Inflammatory macrophage (primary cell): ENCODE measurements around the gene PAX5.
"Not testable (repeated sequence)": the region's sequence is repeated elsewhere in the genome, so short reads cannot be mapped to it uniquely, and the experiment has no call there.

Experiments
- DNase-seq, 2 donors: peaks; one replicate each; pipeline ENCODE4 v3.0.0-alpha.2; 2020 to 2022

Gene PAX5

DNA sequence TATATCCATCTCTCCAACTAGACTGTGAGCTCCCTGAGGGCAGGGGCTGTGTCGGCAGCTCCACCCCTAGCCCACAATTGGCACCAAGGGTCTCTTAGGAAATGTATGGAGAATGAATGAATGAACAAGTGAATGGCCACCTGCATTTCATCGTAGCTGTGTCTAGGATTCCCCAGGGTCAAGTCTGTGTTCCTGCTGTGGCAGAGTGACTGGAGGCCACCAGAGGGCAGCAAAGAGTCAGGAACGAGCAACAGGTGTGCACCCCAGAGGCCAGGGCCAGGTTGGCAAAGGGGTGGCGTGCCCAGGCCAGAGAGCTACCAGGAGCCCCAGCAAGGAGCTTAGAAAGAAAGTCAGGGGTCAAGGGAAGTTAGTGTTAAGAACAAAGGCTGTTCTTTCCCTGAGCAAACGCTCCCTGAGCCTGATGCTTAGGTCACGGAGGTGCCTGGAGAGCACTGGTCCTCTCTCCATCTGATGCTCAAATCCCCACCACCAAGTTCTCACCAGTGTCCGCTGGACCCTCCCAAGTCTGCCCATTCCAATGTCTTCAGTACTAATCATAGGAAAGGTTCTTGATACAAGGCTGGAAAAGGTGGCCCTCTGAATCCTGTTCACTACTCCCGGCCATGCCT lies 160.7 kb downstream of the PAX5 start:
- peak; percentile 17 to 53 for DNase-seq

- DNase-seq: no peak
Measured at GRCh38 chr9:36872641-36873040, 161.4 kb downstream of the PAX5 start.

DNA sequence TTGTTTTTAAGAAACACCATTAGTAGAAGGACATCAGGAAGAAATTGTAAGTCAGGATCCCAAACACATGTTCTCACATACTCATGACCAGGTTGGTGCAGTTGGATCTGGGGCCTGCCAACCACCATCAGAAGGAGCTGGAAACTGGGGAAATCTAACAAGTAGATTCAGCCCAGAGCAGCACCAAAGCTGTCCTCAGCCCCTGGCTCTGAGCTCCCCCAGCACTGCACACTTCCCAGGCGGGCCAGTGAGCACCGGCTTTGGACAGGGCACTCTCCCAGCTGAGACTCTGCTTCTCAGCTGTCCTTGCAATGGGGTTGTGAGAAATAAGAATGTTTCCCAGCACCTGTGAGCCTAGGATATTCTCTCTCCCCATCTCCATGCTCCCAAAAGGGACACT lies 162.5 kb downstream of the PAX5 start:
- DNase-seq: no peak

DNA sequence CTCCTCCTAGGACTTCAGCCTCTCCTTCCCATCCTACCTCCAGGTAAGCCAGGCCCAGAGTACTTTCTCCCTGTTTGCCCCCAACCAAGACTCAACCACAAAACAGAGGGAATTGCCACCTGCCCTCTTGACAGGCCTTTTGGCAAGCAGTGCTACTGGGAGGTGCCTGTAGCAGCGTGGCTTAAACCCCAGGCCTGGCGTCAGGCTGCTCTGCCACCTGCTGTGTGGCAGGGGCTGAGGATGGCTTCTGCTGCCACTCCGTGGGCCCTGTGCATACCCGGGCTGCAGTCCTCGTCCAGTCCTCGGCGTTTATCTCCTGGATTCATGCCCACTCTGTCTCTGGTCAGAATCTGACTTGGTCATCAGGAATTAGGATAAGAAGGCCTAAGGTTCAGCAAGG lies 163.1 kb downstream of the PAX5 start:
- DNase-seq: no peak

GRCh38 chr9:36869605-36870004 lies 164.5 kb downstream of the PAX5 start:
- not testable (repeated sequence) for DNase-seq

DNA sequence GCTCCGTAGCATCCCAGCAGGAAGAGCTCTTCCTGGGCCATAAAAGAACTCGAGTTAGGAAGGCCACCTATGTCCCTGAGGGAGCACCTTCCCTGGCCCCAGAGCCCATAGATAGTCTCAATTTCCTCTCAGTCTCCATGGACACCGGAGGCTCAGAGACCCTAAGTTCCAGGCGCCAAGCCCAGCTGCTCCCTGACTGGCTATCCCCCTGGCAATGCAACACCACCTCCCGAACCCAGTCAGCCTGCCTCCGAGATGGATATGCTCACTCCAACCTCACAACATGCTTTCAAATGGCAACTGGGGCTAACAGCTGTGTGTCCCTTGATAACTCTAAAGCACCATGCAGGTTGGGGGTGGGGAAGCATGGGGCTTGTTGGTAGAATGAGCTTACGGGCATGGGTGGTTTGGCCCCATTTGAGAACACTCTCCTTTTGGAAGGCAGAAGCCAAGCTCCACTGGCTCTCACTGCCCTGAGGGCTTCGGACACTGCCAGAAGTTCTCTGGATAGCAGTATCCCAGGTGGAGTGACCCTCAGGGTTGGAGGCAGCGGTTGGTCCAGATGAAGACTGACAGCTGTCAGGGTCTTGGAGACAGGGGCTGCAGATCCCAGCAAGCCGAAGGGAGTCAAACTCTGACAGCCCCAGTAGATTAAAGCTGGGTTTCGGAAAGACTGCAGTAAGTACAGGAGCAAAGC lies 165.3 kb downstream of the PAX5 start:
- no peak for DNase-seq

GRCh38 chr9:36867672-36868471 lies 166.2 kb downstream of the PAX5 start:
- no peak for DNase-seq

DNA sequence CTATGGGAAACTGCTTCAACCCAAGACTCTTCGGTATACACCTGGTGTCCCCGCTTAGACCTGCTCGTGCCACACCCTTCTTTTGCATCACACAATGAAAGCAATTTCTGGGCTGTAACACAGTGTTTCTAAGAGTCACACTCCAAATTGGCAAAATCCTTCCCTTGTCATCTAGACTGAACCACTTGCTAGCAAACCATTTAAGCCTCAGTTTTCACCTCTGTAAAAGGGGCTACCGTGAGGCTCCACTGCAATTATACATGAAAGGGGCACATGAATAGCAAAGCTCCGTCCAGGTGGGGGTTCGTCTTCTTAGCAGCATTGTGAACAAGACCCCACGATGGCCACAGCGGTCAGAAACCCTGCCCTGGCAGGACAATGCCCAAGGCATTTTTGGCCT lies 166.8 kb downstream of the PAX5 start:
- no peak for DNase-seq

DNA sequence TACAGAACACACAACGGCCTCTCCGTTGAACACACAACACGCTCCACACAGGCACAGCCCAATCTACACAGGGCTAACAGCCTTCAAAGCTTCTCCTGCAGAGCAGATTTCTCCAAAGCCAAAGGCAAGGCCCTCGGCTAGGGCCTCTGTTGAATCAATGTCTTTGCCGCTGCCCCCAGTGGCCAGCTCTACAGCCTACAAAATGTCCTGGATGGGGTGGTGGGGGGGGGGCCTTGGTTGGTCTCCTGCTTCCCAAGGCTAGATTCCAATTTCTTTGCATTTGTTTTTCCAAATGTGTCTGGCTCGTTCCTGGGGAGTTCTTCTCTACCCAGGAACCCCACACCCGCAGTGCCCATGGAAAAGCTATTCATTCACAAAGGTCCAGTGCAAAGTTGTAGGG lies 167.2 kb downstream of the PAX5 start:
- DNase-seq: no peak

GRCh38 chr9:36865731-36866635 lies 168.1 kb downstream of the PAX5 start:
- no peak for DNase-seq

DNA sequence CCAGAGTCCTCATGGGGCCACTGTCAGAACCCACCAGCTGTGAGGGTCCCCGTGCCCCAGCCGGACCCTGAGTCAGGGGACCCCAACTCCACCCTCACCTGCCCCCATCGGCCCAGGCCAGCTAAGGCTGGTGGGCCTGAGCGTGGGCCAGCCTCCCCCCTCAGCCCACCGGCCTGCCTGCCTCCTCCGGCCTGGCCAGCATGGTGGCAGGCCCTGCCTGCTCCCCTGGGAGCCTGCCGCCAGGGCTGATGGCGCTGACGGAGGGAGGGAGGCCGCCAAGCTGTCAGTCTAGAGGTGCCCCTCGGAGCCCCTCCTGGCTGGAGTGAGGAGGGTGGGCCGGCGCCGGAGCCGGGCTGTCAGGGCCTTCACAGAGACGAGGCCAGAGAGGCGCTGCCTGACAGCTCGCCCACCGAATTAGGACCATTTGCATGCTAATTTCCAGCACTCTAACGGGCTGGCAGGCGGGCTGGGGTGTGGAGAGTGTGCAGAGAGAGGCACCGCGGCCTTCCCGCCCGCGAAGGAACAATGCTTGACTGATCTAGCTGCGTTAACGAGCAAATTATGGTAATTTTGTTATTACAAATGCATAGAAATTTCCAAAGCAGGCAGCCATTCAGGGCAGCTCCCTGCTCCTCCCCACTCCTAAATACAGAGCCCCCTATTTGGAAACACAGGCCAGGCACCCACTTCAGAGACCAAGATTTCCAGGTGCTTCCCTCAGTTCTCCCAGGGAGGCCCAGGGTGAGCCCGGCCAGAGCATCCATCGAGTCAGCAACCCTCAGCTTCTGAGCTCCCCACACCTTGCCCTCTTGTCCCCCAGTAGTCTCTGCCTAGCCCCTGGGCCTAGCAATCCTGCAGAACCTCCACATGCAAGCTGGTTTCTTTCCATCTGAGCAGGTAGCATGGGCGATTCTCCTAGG lies 169.3 kb downstream of the PAX5 start:
- DNase-seq: no peak

DNA sequence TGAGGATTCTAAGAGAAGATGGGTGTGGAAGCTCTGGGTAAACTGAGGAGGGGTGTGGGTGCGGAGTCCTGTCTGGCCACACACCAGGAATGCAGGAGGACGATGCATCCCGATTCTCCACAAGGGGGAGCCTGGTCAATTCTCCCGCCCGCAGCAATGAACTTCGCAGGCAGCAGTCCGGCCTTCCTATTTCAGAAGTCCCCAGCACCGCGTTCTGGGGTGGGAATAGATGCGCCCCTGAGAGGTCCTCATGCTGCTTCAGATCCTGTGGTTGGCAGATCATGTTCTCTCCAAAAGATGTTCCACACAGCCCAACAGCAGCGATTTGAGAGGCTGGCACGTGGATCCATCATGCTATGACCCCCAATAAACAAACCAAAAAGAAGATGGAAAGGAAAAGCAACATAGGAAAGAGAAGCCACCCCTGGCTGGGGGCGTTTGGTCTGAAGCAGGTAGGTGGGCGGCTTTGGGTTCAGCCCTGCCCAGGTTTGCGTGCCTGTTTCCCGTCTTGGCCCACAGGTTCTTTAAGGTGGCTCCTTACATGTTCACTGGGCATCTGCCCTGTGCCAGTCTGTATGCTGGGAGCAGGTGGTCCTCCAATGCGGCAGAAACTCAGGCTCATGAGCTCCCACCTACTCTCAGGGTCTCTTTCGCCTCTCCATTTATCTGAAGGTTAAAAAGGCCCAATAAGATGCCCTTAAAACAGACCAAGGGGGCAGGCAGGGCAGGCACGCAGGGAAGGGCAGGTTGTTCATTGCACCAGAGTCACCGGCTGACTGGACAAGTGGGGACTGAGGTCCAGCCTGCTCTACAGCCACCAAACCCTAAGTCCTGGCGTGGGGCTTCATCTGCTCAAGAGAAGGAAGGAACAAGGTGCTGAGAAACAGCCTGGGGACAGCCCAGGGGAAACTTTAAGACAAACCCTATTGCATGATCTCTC lies 171.6 kb downstream of the PAX5 start:
- peak in 1 of 2 donors; percentile 37 for DNase-seq

DNA sequence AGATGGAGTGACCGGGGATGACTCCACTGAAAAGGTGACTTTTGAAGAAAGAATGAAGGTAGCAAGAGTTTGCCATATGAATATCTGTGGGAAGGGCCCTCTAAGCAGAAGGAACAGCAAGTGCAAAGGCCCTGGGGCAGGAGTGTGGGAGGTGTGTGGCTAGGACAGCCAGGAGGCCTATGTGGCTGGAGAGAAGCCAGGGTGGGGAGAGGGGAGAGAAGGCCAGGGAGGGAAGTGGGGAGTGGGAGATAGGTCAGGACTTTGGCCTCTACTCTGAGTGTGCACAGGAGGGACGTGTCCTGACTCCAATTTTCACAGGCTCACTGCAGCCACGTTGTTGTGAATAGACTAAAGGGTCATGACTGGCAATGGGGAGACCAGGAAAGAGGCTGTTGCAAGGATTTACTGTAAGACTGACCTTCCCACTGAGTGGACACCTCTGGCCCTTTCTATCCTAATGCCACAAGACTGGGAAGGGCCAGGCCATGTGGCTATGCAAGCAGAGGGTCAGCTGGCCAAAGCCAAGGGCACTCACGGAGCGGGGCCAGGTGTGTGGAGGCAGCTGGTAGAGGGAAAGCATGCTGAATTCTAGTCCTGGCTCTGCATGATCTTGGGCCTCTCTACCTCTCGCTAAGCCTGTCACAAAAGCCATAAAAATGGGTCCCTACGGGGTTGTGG lies 172.4 kb downstream of the PAX5 start:
- DNase-seq: no peak

DNA sequence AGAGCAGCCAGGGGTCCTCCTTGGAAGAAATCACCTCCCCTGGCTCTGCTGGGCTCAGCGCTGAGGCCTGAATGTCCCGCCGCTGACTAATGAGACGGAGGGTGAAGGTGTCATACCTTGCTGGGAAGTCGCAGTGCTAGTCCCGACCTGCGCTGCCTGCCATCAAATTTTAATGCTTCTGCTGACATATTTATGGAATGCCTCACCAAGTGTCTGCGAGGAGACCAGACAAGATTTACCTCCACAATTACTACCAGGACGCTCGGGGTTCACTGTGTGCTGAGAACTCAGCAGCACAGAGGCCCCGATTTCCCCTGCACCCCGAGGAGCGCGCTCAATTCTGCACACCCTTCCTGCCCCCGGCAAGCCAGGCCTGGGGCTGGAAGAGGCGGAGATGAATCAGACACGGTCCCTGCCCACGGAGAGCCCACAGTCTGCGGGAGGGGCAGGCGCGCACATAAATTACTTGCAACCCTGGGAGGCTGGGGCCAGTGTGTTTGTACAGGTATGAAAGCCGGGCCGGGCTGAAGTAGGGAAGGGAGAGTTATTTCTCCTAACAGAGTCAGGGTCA lies 175.2 kb downstream of the PAX5 start:
- DNase-seq: no peak

DNA sequence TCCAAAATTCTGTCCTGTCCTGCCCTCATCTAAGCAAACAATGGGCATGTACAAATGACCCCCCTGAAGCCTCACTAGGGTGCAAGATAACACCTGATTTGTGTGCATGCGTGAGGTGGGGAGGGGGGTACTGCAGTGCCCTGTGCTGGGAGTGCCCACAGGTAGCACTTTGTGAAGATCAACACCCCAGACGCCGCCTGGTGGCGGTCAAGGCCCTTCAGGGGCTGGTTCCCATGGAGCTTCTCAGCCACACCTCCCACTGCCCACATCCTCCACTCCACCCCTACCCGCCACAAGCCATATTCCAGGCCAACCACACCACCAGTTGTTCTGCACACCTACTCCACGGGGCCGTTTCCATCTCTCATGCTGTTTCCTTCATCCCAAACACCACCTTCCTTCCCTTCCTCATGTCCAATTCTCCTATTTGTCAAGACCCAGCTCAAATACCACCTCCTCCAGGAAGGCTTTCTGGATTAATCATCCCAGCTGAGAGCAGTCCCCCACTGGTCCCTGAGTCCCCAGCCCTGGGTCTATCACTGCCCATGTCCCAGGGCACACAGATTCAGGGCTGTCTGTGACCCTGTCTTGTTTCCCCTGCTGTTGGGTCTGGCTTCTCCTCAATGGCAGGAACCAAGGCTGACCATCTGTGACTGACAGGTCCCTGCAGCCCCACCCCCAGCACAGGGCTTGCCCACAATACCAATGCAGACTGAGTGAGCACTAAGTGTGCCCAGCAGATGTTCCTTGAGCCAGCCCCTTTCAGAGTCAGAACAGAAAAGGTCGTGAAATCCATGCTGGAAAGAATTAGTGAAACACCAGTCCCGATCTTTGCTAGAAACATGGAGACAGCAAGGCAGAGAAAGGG lies 178.4 kb downstream of the PAX5 start:
- DNase-seq: peak in 1 of 2 donors; percentile 38

DNA sequence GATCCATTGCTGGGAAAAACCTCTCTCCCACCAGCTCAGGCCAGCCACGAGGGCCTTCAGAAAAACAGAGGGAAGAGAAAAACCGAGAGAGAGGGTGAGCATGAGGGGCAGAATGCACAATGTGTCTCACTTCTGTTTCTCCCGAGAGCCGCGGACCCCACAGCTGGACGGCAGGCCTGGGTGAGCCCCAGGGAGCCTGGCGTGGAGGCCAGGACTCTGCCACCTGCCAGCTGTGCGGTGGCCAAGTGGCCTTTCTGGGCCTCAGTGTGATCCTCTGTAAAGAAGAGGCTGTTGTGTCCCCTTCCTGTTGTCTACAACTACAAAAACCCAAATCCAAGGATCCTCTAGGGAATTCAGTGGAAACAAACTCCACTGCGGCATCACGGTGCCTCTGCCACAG lies 179.3 kb downstream of the PAX5 start:
- DNase-seq: no peak

DNA sequence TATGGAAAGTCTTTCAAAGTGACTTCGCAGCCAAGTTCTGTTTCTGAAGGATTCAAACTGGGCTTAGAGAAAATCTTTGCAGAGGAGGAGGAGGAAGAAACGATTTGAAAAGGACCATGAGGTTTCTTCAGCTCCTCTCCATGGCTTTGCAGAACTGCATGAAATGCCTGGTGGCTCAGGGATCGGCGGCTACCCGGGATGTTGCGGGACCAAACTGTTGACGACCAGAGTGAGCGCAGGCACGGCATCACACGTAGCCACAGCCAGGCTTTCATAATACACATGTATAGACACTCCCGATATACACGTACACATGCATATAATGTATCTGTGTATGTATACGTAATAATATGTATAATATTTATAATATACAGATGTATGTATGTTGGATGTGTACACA lies 180.0 kb downstream of the PAX5 start:
- DNase-seq: no peak

DNA sequence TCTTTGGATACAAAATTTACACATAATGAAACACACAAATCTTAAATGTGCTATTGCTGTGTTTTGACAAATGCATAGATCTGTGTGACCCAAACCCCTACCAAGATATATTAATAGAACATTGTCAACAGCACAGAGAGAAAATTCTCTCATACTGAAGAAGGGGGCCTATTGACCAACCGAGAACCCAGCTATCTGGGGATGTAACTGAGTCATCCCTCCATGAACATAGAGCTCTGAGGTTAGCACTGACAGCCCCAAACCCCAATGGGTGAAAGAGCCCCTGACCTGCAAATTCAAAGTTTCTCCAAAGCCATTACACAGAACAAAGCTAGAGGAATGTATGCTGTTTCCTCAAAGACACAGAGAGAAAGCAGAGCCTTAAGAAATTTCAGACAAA lies 180.8 kb downstream of the PAX5 start:
- DNase-seq: no peak
